ENCODE results near the gene ZRANB3.

ZRANB3 gene

GRCh38 chr2:135281379-135281778, 249.6 kb downstream of the ZRANB3 start:
- Histone ChIP-seq H3K4me3 (ENCODE audit: low read depth, low read length) (no peak overlapping the region), H3K27ac (ENCODE audit: extremely low read depth, low read depth, low read length) (no peak overlapping the region), H3K4me1 (ENCODE audit: control insufficient read depth, insufficient read depth, low read length) (0 out of 2 replicates have a peak, but pooled peaks cover 2% of the 10 kb centered on the region), H3K9me3 (ENCODE audit: control insufficient read depth, insufficient read depth, low read depth, low read length) (no peaks in the 10 kb centered on the region), H3K36me3 (ENCODE audit: control insufficient read depth in 2 of 2, insufficient read depth in 1 of 2, low read length in 2 of 2) (no peaks in the 10 kb centered on the region)
- TF ChIP-seq ZNF138 (tag by site-specific recombination; IDR thresholded peaks at IDR 0.05; ENCODE audit: borderline replicate concordance) (no peak), ZNF629 (tag by site-specific recombination; IDR thresholded peaks at IDR 0.05) (no peak), ZBTB6 (tag by site-specific recombination; IDR thresholded peaks at IDR 0.05) (no peak), ZNF626 (tag by site-specific recombination; IDR thresholded peaks at IDR 0.05) (no peak), ZNF324 (tag by site-specific recombination; IDR thresholded peaks at IDR 0.05) (no peak), ZNF2 (tag by site-specific recombination; IDR thresholded peaks at IDR 0.05) (no peak), AEBP2 (tag by site-specific recombination; IDR thresholded peaks at IDR 0.05; ENCODE audit: borderline replicate concordance) (no peak), ZNF449 (tag by site-specific recombination; IDR thresholded peaks at IDR 0.05) (no peak), ZNF133 (tag by site-specific recombination; IDR thresholded peaks at IDR 0.05) (no peak), ZNF354C (tag by site-specific recombination; IDR thresholded peaks at IDR 0.05; ENCODE audit: borderline replicate concordance, low read depth) (no peak), ZNF416 (tag by site-specific recombination; IDR thresholded peaks at IDR 0.05) (no peak), ZNF518A (tag by site-specific recombination; conservative IDR thresholded peaks at IDR 0.05; ENCODE audit: low read depth) (no peak), ZNF580 (tag by site-specific recombination; IDR thresholded peaks at IDR 0.05) (no peak), ZNF16 (tag by site-specific recombination; IDR thresholded peaks at IDR 0.05; ENCODE audit: low read depth) (no peak), KLF16 (tag by site-specific recombination; IDR thresholded peaks at IDR 0.05) (no peak), ZNF792 (tag by site-specific recombination; IDR thresholded peaks at IDR 0.05) (no peak), ZNF140 (tag by site-specific recombination; IDR thresholded peaks at IDR 0.05) (no peak), OVOL3 (tag by site-specific recombination; IDR thresholded peaks at IDR 0.05) (no peak), SP2 (tag by site-specific recombination; IDR thresholded peaks at IDR 0.05) (no peak), HOXC10 (CRISPR knock-in tag; IDR thresholded peaks at IDR 0.05) (no peak)
- POLR2A ChIA-PET: no interaction called here
- CTCF ChIA-PET: interaction anchor here (1.0 kb wide), 1 partner anchor 293 kb away, joined by 3 read pairs; no protein-coding TSS in a partner anchor
